ENCODE measurements around the gene RRP1B.

The RRP1B gene

GRCh38 chr21:43717967-43718871, 58.9 kb downstream of the RRP1B start:
- no peak for DNase-seq (ENCODE audit: low read depth, low spot score)

GRCh38 chr21:43718872-43719747, 59.8 kb downstream of the RRP1B start, which contains the start of gene PDXK:
TSS of gene PDXK (plus strand) at chr21:43719129. CDS start at chr21:43719295, 166 bp downstream.
- peak within 1 kb of the TSS; percentile 71 for H3K4me3 ChIP-seq (ENCODE audit: low read length)
- peak; percentile 28 for DNase-seq (ENCODE audit: low read depth, low spot score)

More at GRCh38 chr21:43717967-43718871, 58.9 kb downstream of the RRP1B start:
- peak overlapping the region; percentile 71 for H3K4me3 ChIP-seq (ENCODE audit: low read length)

GRCh38 chr21:43719748-43720538, 60.6 kb downstream of the RRP1B start:
- DNase-seq (ENCODE audit: low read depth, low spot score) = no peak
- peak overlapping the region; percentile 71 for H3K4me3 ChIP-seq (ENCODE audit: low read length)

DNA sequence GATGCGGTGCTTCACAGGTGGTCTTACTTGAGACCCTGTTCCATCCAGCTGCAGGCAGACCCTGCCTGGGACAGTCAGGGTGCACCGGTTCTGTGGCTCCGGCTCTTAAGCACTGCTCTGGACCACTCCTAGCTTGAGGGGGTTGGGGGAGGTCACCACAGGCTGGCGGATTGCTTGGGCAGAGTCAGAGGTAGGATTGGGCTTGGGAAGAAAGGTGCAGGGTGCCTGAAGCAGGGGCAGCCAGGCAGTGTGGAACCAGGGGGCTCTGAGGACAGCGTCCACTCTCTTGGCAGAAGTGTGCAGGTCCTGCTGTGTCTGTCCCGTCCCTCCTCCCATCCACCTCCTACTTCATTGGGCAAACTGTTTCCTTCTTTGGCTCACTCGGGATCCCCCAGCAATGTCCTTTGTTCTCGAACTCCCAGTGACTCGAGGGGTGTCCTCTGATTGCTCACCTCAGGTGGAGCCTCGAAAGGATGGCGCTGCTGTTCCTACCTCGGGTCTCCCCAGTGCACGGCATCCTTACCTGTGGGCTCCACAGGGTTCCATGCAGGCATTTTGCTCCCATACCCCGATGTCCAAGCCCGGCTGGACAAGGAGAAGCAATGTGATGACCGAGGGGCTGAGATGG, 61.3 kb downstream of the RRP1B start:
- H3K4me3 ChIP-seq (ENCODE audit: low read length) = no peak overlapping the region
- DNase-seq (ENCODE audit: low read depth, low spot score) = no peak

- DNase-seq (ENCODE audit: low read depth, low spot score) = no peak
- H3K4me3 ChIP-seq (ENCODE audit: low read length) = no peak overlapping the region
Measured at GRCh38 chr21:43721206-43721605, 61.8 kb downstream of the RRP1B start.

DNA sequence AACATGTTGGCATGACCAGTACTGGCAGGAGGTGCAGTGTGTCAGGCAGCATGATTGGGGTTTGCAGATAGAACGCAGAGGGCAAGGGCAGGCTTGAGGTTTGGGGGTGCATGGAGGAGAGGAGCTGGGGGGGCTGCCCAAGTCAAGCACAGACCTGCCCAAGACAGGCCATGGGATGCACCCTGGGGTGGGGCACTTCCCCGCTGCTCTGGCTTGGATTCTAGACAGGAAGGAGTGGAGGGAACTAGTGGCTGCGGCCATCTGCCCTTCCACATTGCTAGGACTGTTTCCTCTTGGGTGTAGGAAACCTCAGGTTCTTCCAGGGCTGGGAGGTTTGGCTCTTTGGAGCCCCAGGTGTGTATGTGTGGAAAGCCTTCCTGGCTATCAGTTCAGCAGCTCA, 62.6 kb downstream of the RRP1B start:
- DNase-seq (ENCODE audit: low read depth, low spot score) = no peak
- H3K4me3 ChIP-seq (ENCODE audit: low read length) = no peak overlapping the region

DNA sequence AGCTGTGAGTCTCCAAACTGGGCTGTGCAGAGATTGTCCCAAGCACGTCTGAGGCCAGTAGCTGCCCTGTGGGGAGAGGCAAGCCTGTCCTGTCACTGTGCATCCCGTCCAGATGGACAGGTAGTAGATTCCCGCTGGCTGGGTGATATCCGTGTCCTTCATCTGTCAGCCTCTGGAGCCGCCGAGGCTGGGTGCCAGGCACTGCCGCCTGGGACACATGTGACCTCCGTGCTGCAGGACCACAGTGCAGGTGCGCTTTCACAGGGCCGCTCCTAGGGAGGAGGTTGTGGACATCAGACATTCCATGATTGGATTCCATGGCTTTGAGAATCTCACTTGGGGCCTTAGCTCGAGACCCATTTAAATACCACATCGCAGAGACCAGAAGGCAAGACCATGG, 64.3 kb downstream of the RRP1B start:
- no peak for DNase-seq (ENCODE audit: low read depth, low spot score)
- no peak overlapping the region for H3K4me3 ChIP-seq (ENCODE audit: low read length)

- no peak overlapping the region for H3K4me3 ChIP-seq (ENCODE audit: low read length)
- DNase-seq (ENCODE audit: low read depth, low spot score) = no peak
Measured at GRCh38 chr21:43726686-43727518, 67.5 kb downstream of the RRP1B start.

DNA sequence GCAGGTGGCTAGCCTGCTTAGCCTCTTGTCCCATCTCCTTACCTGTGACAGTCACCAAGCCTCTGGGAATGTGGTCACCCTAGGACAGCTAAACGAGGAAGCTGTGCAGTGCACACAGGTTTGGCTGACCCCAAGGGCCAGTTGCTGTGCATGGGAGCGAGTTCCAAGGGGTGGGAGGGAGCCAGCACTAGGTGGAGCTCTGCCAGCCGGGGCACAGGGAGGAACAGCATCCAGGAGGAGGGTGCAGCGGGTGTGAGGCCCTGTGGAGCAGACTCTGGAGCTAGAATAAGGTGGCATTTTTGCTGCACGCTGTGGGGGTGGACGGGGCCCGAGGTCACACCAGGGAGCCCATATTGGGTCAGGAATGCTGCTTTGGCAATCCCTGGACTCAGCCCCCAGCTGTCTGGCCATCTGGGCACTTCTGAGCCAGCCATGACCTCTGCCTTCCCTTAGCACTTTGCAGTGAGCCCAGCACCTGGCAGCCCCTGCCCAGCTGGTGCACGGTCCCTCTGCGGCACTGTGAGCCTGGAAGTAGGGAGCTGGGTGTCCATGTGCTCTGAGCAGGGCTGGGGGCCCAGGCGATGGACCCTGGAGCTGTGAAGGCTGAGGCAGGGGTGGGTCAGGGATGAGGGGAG, 68.3 kb downstream of the RRP1B start:
- H3K4me3 ChIP-seq (ENCODE audit: low read length) = no peak overlapping the region
- no peak for DNase-seq (ENCODE audit: low read depth, low spot score)

GRCh38 chr21:43728154-43728466, 68.8 kb downstream of the RRP1B start:
- peak overlapping the region; percentile 39 for H3K4me3 ChIP-seq (ENCODE audit: low read length)
- no peak for DNase-seq (ENCODE audit: low read depth, low spot score)

- peak; percentile 22 for DNase-seq (ENCODE audit: low read depth, low spot score)
- H3K4me3 ChIP-seq (ENCODE audit: low read length) = peak overlapping the region; percentile 39
Measured at GRCh38 chr21:43728467-43729390, 69.4 kb downstream of the RRP1B start.

DNA sequence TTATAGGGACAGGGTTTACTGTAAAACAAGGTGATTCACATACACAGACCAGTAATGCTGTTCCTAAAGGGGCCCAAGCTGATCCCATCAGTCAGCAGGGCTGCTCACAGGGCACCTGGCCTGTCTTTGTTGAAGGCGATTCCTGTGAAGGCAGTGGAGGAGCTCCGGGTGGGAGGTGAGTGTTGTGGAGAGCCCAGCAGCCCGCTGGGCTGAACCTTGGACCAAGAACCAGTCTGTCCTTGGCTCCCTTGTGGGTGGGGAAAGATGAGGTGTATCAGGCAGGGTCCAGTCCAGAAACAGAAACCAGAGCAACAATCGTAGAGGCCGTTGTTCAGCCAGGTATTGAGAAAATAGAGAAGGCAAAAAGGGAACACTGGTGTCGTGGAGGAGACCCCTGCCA, 72.1 kb downstream of the RRP1B start:
- no peak for DNase-seq (ENCODE audit: low read depth, low spot score)

DNA sequence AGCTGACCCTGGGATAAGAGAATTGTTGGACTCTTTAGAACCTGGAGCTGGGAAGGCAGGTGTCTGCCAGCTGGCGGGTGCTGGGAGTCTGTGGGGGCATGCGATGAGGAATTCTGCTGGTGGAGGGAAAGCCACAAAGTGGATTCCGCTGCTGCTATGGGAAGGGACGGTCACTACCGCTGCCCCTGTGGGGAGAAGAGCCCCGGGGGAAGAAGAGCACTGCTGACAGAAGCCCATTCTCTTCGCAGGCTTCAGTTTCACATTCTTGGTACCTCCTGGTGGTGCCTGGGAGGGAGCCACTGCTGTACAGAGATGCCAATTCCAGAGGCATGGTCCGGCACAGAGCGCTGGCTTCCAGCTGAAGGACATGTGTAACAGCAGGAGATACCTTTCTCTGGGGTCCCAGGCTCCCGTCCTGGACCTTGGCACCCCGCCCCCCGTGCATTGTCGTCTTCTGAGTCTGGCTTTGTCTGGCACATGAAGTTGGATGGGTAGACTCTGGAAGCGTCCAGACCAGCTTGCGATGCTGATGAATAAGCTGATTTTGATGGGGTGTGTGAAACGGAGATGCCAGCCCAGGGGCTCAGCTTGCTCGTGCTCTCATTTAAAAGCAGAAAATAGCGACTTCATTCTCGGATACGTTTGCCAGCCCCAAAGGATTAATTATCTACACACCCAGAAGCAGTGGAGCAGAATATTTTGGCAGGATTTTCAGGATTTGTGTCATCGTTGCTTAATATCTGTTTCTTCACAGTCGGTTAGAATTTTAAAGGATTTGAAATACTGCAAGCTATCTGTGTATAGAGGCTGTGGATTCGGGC, 72.7 kb downstream of the RRP1B start:
- no peak overlapping the region for H3K4me3 ChIP-seq (ENCODE audit: low read length)
- no peak for DNase-seq (ENCODE audit: low read depth, low spot score)

More for the DNA sequence above, 72.1 kb downstream of the RRP1B start:
- no peak overlapping the region for H3K4me3 ChIP-seq (ENCODE audit: low read length)

GRCh38 chr21:43733060-43733459, 73.7 kb downstream of the RRP1B start:
- peak; percentile 35 for DNase-seq (ENCODE audit: low read depth, low spot score)
- no peak overlapping the region for H3K4me3 ChIP-seq (ENCODE audit: low read length)

DNA sequence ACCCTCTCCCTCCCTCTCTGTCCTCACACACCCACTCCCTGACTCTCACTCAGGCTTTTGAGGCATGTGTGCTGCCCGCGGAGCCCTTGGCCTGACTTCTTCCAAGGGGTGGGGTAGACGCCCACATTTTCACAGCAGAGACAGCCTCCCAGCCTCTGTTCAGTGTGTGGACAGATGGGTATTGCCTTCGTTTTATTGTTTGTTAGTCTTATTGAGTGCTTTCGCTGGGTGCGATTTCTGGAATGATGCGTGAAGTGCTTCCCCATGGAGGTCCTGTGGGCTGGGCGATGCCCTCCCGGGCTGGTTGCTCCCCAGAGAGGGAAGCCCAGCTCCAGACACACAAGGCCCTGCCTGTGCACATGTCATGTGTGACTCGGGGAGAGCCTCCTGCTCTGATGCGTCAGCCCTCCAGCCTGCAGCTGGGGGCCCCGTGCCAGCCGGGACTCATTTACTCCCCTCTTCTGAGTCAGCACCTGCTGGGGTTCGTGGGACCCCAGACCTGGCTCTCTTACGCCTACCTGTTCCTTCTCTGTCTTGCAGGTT, 74.2 kb downstream of the RRP1B start:
- DNase-seq (ENCODE audit: low read depth, low spot score) = no peak
- H3K4me3 ChIP-seq (ENCODE audit: low read length) = no peak overlapping the region
